Measurements from ENCODE around the gene NFYC. TPM values are rescaled to one million over a fixed set of nuclear protein-coding genes. Genes with fewer than 3 reads are reported as not detected.

NFYC gene
- total RNA-seq, 1 experiment from 2014 or later = 46.5 TPM

GRCh38 chr1:40687661-40688060, 3.8 kb upstream of the NFYC start:
- ChIA-PET CTCF (interaction anchor here (0.7 to 1.0 kb wide), 2 partner anchors 35 to 95 kb away, joined by 3 read pairs; no protein-coding TSS in a partner anchor), POLR2A (interaction anchor here (0.6 kb wide), 1 partner anchor 15 kb away, joined by 3 read pairs; no protein-coding TSS in a partner anchor)
- Mint-ChIP-seq H3K27me3 (ENCODE audit: low read depth) (no peaks in the 10 kb centered on the region), H3K9me3 (peaks cover 14% of the 10 kb centered on the region), H3K4me3 (no peak overlapping the region), H3K4me1 (peaks cover 19% of the 10 kb centered on the region), H3K27ac (peak overlapping the region; percentile 33), H3K36me3 (peaks cover 16% of the 10 kb centered on the region)
- DNase-seq (ENCODE audit: low spot score) (no peak), ATAC-seq (no peak)
- TF ChIP-seq GTF2I (CRISPR knock-in tag; conservative IDR thresholded peaks at IDR 0.05) (no peak), CREM (CRISPR knock-in tag; IDR thresholded peaks at IDR 0.05) (no peak), ZNF219 (CRISPR knock-in tag; IDR thresholded peaks at IDR 0.05; ENCODE audit: borderline replicate concordance) (no peak), E2F5 (CRISPR knock-in tag; IDR thresholded peaks at IDR 0.05) (no peak), TP53 (CRISPR knock-in tag; IDR thresholded peaks at IDR 0.05) (no peak), ETV6 (CRISPR knock-in tag; IDR thresholded peaks at IDR 0.05) (no peak), ZNF317 (CRISPR knock-in tag; IDR thresholded peaks at IDR 0.05; ENCODE audit: borderline replicate concordance, low read depth) (no peak), AFF4 (CRISPR knock-in tag; IDR thresholded peaks at IDR 0.05; ENCODE audit: borderline replicate concordance) (no peak), IRF2 (CRISPR knock-in tag; IDR thresholded peaks at IDR 0.05; ENCODE audit: borderline replicate concordance, low read depth) (no peak), ZNF232 (CRISPR knock-in tag; IDR thresholded peaks at IDR 0.05) (no peak), MYBL2 (CRISPR knock-in tag; IDR thresholded peaks at IDR 0.05) (no peak), NFATC4 (CRISPR knock-in tag; IDR thresholded peaks at IDR 0.05) (no peak), PREB (CRISPR knock-in tag; IDR thresholded peaks at IDR 0.05; ENCODE audit: borderline replicate concordance) (no peak), ZNF671 (CRISPR knock-in tag; IDR thresholded peaks at IDR 0.05) (no peak)
- TF ChIP-seq, protein P1, sequence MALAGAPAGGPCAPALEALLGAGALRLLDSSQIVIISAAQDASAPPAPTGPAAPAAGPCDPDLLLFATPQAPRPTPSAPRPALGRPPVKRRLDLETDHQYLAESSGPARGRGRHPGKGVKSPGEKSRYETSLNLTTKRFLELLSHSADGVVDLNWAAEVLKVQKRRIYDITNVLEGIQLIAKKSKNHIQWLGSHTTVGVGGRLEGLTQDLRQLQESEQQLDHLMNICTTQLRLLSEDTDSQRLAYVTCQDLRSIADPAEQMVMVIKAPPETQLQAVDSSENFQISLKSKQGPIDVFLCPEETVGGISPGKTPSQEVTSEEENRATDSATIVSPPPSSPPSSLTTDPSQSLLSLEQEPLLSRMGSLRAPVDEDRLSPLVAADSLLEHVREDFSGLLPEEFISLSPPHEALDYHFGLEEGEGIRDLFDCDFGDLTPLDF (CRISPR knock-in tag; IDR thresholded peaks at IDR 0.05) = no peak
- TF ChIP-seq, protein P2, sequence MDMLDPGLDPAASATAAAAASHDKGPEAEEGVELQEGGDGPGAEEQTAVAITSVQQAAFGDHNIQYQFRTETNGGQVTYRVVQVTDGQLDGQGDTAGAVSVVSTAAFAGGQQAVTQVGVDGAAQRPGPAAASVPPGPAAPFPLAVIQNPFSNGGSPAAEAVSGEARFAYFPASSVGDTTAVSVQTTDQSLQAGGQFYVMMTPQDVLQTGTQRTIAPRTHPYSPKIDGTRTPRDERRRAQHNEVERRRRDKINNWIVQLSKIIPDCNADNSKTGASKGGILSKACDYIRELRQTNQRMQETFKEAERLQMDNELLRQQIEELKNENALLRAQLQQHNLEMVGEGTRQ (CRISPR knock-in tag; IDR thresholded peaks at IDR 0.05) = no peak
- TF ChIP-seq, protein P3, sequence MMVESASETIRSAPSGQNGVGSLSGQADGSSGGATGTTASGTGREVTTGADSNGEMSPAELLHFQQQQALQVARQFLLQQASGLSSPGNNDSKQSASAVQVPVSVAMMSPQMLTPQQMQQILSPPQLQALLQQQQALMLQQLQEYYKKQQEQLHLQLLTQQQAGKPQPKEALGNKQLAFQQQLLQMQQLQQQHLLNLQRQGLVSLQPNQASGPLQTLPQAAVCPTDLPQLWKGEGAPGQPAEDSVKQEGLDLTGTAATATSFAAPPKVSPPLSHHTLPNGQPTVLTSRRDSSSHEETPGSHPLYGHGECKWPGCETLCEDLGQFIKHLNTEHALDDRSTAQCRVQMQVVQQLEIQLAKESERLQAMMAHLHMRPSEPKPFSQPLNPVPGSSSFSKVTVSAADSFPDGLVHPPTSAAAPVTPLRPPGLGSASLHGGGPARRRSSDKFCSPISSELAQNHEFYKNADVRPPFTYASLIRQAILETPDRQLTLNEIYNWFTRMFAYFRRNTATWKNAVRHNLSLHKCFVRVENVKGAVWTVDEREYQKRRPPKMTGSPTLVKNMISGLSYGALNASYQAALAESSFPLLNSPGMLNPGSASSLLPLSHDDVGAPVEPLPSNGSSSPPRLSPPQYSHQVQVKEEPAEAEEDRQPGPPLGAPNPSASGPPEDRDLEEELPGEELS (CRISPR knock-in tag; IDR thresholded peaks at IDR 0.05) = no peak
